HL-60 (cell line): ENCODE results near the gene FHIT.

Experiments used
- DNase-seq, 2 experiments: peaks; one replicate each; pipeline ENCODE4 v3.0.0-alpha.2; 2010 to 2020; ENCODE audit warnings: low read depth in 1 of 2, low spot score in 1 of 2
- H3K27ac ChIP-seq: fragments of 250-450 bp; sonication (Bioruptor Pico); replicated peaks from 2 replicates; pipeline ENCODE4 v1.5.1; 2020; ENCODE audit warnings: mild to moderate bottlenecking, moderate library complexity
- H3K27me3 ChIP-seq: fragments of 250-450 bp; sonication (Bioruptor Pico); 2 replicates; pipeline ENCODE4 v1.5.1; 2021; ENCODE audit warnings: mild to moderate bottlenecking, moderate library complexity; ENCODE audit not compliant: insufficient read depth, poor library complexity, severe bottlenecking
- H3K4me3 ChIP-seq: replicated peaks from 2 replicates; pipeline ENCODE4 v1.5.1; 2011; ENCODE audit warnings: mild to moderate bottlenecking, control low read depth, low read length; ENCODE audit not compliant: insufficient read depth
- GABPA ChIP-seq: IDR thresholded peaks from 2 replicates; pipeline ENCODE4 v1.6.1; 2012; ENCODE audit warnings: low read depth
- POLR2AphosphoS5 ChIP-seq: IDR thresholded peaks from 2 replicates; pipeline ENCODE4 v1.6.1; 2012; ENCODE audit warnings: low read depth
- SPI1 ChIP-seq: IDR thresholded peaks from 2 replicates; pipeline ENCODE4 v1.6.1; 2012; ENCODE audit warnings: low read depth, mild to moderate bottlenecking, borderline replicate concordance
- TF ChIP-seq, protein P1 (sequence below): IDR thresholded peaks from 2 replicates; pipeline ENCODE4 v1.6.1; 2012; ENCODE audit warnings: low read depth; ENCODE audit not compliant: insufficient replicate concordance
- TF ChIP-seq, protein P2 (sequence below): IDR thresholded peaks from one replicate; pipeline ENCODE4 v1.5.1; 2011; ENCODE audit warnings: low read length, control low read depth, inconsistent platforms; ENCODE audit not compliant: insufficient read depth

The FHIT gene

DNA sequence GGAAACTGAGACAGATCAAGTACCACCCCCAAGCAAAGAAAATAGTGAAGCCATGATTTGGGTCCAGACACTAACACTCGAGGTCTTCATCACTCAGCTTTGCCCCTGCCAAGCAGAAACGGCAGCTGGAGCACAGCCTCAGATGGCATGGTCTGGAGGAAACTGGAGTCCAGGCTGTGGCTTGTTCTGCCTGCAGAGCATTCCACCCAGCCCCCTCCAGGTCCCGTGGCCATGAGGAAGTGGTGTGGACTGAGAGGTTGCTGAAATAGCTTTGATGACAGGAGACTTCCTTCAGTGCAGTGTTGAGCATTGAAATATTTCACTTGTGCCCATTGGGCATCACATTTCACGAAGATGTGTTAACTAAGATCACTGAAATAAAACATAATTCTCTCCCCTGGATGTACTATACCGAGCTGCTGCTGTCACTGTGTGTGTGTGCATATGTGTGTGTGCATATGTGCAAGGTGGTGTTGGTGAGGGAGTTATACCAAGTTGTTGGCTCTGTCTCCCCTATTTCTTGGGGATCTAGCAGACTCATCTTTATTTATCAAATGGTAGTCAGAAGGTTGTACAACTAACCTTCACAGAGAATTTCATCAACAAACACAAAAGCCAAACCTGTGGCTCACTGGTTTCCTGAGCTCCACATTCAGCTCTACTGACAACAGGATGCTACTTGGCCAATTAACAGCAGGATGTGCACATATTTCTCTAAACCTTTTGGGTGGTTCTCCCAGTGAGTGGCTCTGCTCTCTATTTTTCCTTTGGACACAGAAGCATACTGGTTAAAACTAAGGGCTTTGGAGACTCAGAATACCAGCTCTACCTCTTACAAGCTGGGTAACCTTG, 1541.3 kb downstream of the FHIT start:
- TF ChIP-seq POLR2AphosphoS5 (peak; percentile 64; the same call in 1 of the 2 replicates), GABPA (no peak), SPI1 (peak; percentile 97)
- TF ChIP-seq, protein P1, sequence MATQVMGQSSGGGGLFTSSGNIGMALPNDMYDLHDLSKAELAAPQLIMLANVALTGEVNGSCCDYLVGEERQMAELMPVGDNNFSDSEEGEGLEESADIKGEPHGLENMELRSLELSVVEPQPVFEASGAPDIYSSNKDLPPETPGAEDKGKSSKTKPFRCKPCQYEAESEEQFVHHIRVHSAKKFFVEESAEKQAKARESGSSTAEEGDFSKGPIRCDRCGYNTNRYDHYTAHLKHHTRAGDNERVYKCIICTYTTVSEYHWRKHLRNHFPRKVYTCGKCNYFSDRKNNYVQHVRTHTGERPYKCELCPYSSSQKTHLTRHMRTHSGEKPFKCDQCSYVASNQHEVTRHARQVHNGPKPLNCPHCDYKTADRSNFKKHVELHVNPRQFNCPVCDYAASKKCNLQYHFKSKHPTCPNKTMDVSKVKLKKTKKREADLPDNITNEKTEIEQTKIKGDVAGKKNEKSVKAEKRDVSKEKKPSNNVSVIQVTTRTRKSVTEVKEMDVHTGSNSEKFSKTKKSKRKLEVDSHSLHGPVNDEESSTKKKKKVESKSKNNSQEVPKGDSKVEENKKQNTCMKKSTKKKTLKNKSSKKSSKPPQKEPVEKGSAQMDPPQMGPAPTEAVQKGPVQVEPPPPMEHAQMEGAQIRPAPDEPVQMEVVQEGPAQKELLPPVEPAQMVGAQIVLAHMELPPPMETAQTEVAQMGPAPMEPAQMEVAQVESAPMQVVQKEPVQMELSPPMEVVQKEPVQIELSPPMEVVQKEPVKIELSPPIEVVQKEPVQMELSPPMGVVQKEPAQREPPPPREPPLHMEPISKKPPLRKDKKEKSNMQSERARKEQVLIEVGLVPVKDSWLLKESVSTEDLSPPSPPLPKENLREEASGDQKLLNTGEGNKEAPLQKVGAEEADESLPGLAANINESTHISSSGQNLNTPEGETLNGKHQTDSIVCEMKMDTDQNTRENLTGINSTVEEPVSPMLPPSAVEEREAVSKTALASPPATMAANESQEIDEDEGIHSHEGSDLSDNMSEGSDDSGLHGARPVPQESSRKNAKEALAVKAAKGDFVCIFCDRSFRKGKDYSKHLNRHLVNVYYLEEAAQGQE, result no peak
- TF ChIP-seq, protein P2, sequence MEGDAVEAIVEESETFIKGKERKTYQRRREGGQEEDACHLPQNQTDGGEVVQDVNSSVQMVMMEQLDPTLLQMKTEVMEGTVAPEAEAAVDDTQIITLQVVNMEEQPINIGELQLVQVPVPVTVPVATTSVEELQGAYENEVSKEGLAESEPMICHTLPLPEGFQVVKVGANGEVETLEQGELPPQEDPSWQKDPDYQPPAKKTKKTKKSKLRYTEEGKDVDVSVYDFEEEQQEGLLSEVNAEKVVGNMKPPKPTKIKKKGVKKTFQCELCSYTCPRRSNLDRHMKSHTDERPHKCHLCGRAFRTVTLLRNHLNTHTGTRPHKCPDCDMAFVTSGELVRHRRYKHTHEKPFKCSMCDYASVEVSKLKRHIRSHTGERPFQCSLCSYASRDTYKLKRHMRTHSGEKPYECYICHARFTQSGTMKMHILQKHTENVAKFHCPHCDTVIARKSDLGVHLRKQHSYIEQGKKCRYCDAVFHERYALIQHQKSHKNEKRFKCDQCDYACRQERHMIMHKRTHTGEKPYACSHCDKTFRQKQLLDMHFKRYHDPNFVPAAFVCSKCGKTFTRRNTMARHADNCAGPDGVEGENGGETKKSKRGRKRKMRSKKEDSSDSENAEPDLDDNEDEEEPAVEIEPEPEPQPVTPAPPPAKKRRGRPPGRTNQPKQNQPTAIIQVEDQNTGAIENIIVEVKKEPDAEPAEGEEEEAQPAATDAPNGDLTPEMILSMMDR, result no peak
- peak; percentile 34 to 91 for DNase-seq
- Histone ChIP-seq H3K27me3 (no peaks in the 10 kb centered on the region), H3K27ac (peak overlapping the region; percentile 66), H3K4me3 (no peak overlapping the region)

DNA sequence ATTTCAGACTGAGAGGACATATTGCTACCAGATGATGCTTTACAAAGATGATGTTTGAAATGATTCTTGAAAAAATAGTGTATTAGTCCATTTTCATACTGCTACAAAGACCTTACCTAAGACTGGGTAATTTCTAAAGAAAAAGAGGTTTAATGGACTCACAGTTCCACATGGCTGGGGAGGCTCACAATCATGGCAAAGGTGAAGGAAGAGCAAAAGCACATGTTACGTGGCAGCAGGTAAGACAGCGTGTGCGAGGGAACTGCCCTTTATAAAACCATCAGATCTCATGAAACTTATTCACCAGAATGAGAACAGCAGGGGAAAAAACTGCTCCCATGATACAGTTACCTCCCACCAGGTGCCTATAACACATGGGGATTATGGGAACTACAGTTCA, 1543.0 kb downstream of the FHIT start:
- no peaks in the 10 kb centered on the region for H3K27me3 ChIP-seq
- TF ChIP-seq SPI1, result no peak
- TF ChIP-seq, protein P1, result no peak
- no peak for TF ChIP-seq POLR2AphosphoS5
- TF ChIP-seq GABPA, result no peak
- TF ChIP-seq, protein P2, result no peak
- DNase-seq, result no peak
- H3K27ac ChIP-seq, result no peak overlapping the region
- H3K4me3 ChIP-seq, result no peak overlapping the region

DNA sequence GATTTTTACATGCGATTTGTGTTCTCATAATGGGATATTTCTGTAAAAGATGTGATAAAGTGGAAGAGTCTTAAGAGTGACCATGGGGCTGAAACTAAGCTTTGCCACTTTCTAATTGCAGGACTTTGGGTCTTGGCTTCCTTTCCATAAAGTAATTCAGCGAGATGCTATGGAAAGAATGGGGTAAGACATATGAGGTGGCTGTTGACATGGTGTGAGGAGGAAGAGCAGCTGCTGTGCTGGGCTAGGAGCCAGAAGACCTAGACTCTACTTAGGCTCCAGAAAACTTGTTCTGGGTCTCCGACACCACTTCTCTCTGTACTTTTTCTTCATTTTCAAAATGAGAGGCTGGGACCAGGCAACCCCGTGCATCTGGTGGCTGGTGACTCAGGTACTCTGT, 1547.0 kb downstream of the FHIT start:
- DNase-seq, result no peak
- Histone ChIP-seq H3K27me3 (no peaks in the 10 kb centered on the region), H3K27ac (no peak overlapping the region), H3K4me3 (no peak overlapping the region)
- TF ChIP-seq, protein P1, result no peak
- TF ChIP-seq, protein P2, result no peak
- no peak for TF ChIP-seq SPI1
- TF ChIP-seq GABPA, result no peak
- no peak for TF ChIP-seq POLR2AphosphoS5
